HepG2 (cell line): ENCODE results near the gene UQCR11. TPM values are rescaled to one million over a fixed set of nuclear protein-coding genes. Genes with fewer than 3 reads are reported as not detected.

Experiments used
- ARID5B ChIP-seq: IDR thresholded peaks from 2 replicates; pipeline ENCODE4 v1.4.0; 2020; ENCODE audit warnings: mild to moderate bottlenecking, missing genetic modification reagents
- CEBPG ChIP-seq: IDR thresholded peaks from 2 replicates; pipeline ENCODE4 v1.6.1; 2016
- MED8 ChIP-seq: sonication (generic); formaldehyde crosslinking; IDR thresholded peaks from 2 replicates; pipeline ENCODE4 v1.8.1; 2023; ENCODE audit warnings: mild to moderate bottlenecking, missing genetic modification reagents; ENCODE audit not compliant: insufficient replicate concordance
- MIER2 ChIP-seq: IDR thresholded peaks from 2 replicates; pipeline ENCODE4 v1.6.1; 2016; ENCODE audit warnings: missing biosample characterization, missing genetic modification reagents
- NR1H2 ChIP-seq: sonication (generic); formaldehyde crosslinking; IDR thresholded peaks from 2 replicates; pipeline ENCODE4 v1.8.1; 2022; ENCODE audit warnings: low read depth, missing genetic modification reagents, borderline replicate concordance
- SRY ChIP-seq: sonication (generic); formaldehyde crosslinking; IDR thresholded peaks from 2 replicates; pipeline ENCODE4 v1.8.0; 2022; ENCODE audit warnings: mild to moderate bottlenecking, missing genetic modification reagents
- ZBTB20 ChIP-seq: sonication (generic); formaldehyde crosslinking; IDR thresholded peaks from 2 replicates; pipeline ENCODE4 v1.8.1; 2023; ENCODE audit warnings: missing genetic modification reagents, low read depth, mild to moderate bottlenecking, borderline replicate concordance
- ZFP36 ChIP-seq: fragments of 150-350 bp; IDR thresholded peaks from 2 replicates; pipeline ENCODE4 v1.6.1; 2018; ENCODE audit warnings: borderline replicate concordance, low read length, low read depth; ENCODE audit not compliant: partially characterized antibody
- ZFP36L1 ChIP-seq: sonication (generic); formaldehyde crosslinking; IDR thresholded peaks from 2 replicates; pipeline ENCODE4 v1.8.0; 2022; ENCODE audit warnings: mild to moderate bottlenecking, missing genetic modification reagents, moderate library complexity
- ZNF432 ChIP-seq: sonication (generic); formaldehyde crosslinking; IDR thresholded peaks from 2 replicates; pipeline ENCODE4 v1.5.0; 2020; ENCODE audit warnings: missing genetic modification reagents, mild to moderate bottlenecking, borderline replicate concordance
- ZNF615 ChIP-seq: sonication (generic); formaldehyde crosslinking; IDR thresholded peaks from 2 replicates; pipeline ENCODE4 v1.5.0; 2020; ENCODE audit warnings: mild to moderate bottlenecking, missing genetic modification reagents, borderline replicate concordance
- ZNF7 ChIP-seq: IDR thresholded peaks from 2 replicates; pipeline ENCODE4 v1.6.1; 2016; ENCODE audit warnings: missing biosample characterization, missing genetic modification reagents
- ZNF775 ChIP-seq: sonication (generic); formaldehyde crosslinking; IDR thresholded peaks from 2 replicates; pipeline ENCODE4 v1.4.0; 2020; ENCODE audit warnings: missing genetic modification reagents, mild to moderate bottlenecking, moderate library complexity, borderline replicate concordance
- ZNF891 ChIP-seq: sonication (generic); formaldehyde crosslinking; IDR thresholded peaks from 2 replicates; pipeline ENCODE4 v1.5.0; 2020; ENCODE audit warnings: mild to moderate bottlenecking, missing genetic modification reagents
- polyA plus RNA-seq, 8 experiments: library from polyadenylated mRNA; depleted of rRNA in 3 of 8; stranded (reverse) in 7 of 8; unstranded in 1 of 8; fragments of >200 nt; fragmentation: Illumina TruSeq in 4 of 8; extraction: Trizol in 4 of 8; gene quantifications; 2 replicates each; pipeline versions ENCODE4 v1.2.1 to v1.2.3, GENCODE V29; 2011 to 2016; ENCODE audit warnings: low read depth in 4 of 8, missing spikeins in 1 of 8, mixed read lengths in 1 of 8; ENCODE audit not compliant: insufficient read depth in 1 of 8
- total RNA-seq, 5 experiments: library from RNA; depleted of rRNA; stranded (reverse); fragments of >200 nt; fragmentation: Illumina TruSeq; extraction: Trizol; gene quantifications; 2 replicates each; pipeline ENCODE4 v1.2.3, GENCODE V29; 2016; ENCODE audit warnings: low read depth in 1 of 5
- TF ChIP-seq, protein P1 (sequence below): sonication (generic); formaldehyde crosslinking; IDR thresholded peaks from 2 replicates; pipeline ENCODE4 v1.4.0; 2020; ENCODE audit warnings: missing genetic modification reagents
- TF ChIP-seq, protein P2 (sequence below): sonication (generic); formaldehyde crosslinking; IDR thresholded peaks from 2 replicates; pipeline ENCODE4 v1.5.1; 2020; ENCODE audit warnings: mild to moderate bottlenecking, missing genetic modification reagents
- TF ChIP-seq, protein P3 (sequence below): sonication (generic); formaldehyde crosslinking; IDR thresholded peaks from 2 replicates; pipeline ENCODE4 v1.5.1; 2020; ENCODE audit warnings: missing genetic modification reagents, mild to moderate bottlenecking, borderline replicate concordance

UQCR11 gene
- total and polyA plus RNA-seq, 2 of the 13 experiments (the other 11 are each of a cell fraction or from before 2014, with no cell fraction given) = 125 to 214 TPM

DNA sequence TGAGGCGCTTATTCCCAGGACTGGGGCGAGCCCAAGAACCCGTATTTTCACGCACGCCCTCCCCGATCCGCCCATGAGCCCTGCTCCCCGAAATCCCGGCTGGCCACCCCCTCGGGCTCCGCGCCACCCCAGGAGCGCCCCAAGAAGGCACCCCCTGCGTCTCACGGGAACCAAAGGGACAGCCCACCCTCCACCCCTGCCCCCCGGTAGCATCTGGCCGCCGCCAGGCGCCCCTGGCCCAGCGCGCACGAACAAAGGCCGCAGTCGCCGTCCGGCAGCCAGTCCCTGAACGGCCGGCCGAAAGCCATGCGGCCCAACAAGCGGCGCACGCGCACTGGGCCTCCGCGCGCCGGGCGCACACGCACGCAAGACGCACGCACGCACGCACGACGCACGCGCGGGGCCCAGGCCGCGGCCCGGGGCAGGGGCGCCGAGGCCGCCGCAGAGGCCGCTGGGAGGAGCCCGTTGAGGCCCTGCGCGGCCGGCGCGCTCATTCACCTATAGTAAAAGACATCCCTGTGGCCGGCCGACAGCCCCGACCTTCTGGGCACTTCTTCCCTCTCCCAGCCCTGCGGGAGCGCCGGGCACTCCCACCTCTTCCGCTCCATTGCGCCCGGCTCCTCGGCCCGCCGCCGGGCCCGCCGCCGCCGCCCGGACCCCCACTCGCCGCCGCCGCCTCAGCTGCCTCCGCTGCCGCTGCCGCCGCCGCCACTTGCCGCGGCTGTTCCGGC, 13.1 kb downstream of the UQCR11 start (continued):
- TF ChIP-seq, protein P1, sequence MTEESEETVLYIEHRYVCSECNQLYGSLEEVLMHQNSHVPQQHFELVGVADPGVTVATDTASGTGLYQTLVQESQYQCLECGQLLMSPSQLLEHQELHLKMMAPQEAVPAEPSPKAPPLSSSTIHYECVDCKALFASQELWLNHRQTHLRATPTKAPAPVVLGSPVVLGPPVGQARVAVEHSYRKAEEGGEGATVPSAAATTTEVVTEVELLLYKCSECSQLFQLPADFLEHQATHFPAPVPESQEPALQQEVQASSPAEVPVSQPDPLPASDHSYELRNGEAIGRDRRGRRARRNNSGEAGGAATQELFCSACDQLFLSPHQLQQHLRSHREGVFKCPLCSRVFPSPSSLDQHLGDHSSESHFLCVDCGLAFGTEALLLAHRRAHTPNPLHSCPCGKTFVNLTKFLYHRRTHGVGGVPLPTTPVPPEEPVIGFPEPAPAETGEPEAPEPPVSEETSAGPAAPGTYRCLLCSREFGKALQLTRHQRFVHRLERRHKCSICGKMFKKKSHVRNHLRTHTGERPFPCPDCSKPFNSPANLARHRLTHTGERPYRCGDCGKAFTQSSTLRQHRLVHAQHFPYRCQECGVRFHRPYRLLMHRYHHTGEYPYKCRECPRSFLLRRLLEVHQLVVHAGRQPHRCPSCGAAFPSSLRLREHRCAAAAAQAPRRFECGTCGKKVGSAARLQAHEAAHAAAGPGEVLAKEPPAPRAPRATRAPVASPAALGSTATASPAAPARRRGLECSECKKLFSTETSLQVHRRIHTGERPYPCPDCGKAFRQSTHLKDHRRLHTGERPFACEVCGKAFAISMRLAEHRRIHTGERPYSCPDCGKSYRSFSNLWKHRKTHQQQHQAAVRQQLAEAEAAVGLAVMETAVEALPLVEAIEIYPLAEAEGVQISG (CRISPR knock-in tag) = peak; percentile 74
- TF ChIP-seq ZNF775 (CRISPR knock-in tag) (no peak), MED8 (CRISPR knock-in tag) (peak; percentile 73), ZNF432 (CRISPR knock-in tag) (no peak), ARID5B (CRISPR knock-in tag) (0 out of 2 replicates have a peak, but pooled peaks have one; percentile 20), MIER2 (CRISPR knock-in tag) (no peak), SRY (CRISPR knock-in tag) (peak; percentile 94), ZBTB20 (CRISPR knock-in tag) (no peak), ZNF615 (CRISPR knock-in tag) (no peak), ZFP36L1 (CRISPR knock-in tag) (peak; percentile 77; the same call in 1 of the 2 replicates), ZFP36 (no peak), CEBPG (CRISPR knock-in tag) (no peak), ZNF7 (CRISPR knock-in tag) (no peak), NR1H2 (CRISPR knock-in tag) (0 out of 2 replicates have a peak, but pooled peaks have one; percentile 67), ZNF891 (CRISPR knock-in tag) (no peak; the same call in 1 of the 2 replicates)
- TF ChIP-seq, protein P2, sequence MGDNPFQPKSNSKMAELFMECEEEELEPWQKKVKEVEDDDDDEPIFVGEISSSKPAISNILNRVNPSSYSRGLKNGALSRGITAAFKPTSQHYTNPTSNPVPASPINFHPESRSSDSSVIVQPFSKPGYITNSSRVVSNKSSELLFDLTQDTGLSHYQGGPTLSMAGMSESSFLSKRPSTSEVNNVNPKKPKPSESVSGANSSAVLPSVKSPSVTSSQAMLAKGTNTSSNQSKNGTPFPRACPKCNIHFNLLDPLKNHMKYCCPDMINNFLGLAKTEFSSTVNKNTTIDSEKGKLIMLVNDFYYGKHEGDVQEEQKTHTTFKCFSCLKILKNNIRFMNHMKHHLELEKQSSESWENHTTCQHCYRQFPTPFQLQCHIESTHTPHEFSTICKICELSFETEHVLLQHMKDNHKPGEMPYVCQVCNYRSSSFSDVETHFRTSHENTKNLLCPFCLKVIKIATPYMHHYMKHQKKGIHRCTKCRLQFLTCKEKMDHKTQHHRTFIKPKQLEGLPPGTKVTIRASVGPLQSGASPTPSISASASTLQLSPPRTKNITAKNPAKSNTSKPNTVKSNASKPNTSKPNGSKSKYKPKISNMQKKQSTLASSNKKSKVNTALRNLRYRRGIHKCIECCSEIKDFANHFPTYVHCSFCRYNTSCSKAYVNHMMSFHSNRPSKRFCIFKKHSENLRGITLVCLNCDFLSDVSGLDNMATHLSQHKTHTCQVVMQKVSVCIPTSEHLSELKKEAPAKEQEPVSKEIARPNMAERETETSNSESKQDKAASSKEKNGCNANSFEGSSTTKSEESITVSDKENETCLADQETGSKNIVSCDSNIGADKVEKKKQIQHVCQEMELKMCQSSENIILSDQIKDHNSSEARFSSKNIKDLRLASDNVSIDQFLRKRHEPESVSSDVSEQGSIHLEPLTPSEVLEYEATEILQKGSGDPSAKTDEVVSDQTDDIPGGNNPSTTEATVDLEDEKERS = no peak
- TF ChIP-seq, protein P3, sequence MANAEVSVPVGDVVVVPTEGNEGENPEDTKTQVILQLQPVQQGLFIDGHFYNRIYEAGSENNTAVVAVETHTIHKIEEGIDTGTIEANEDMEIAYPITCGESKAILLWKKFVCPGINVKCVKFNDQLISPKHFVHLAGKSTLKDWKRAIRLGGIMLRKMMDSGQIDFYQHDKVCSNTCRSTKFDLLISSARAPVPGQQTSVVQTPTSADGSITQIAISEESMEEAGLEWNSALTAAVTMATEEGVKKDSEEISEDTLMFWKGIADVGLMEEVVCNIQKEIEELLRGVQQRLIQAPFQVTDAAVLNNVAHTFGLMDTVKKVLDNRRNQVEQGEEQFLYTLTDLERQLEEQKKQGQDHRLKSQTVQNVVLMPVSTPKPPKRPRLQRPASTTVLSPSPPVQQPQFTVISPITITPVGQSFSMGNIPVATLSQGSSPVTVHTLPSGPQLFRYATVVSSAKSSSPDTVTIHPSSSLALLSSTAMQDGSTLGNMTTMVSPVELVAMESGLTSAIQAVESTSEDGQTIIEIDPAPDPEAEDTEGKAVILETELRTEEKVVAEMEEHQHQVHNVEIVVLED (CRISPR knock-in tag) = peak; percentile 96
